ENCODE results near the gene PTN.

DNA sequence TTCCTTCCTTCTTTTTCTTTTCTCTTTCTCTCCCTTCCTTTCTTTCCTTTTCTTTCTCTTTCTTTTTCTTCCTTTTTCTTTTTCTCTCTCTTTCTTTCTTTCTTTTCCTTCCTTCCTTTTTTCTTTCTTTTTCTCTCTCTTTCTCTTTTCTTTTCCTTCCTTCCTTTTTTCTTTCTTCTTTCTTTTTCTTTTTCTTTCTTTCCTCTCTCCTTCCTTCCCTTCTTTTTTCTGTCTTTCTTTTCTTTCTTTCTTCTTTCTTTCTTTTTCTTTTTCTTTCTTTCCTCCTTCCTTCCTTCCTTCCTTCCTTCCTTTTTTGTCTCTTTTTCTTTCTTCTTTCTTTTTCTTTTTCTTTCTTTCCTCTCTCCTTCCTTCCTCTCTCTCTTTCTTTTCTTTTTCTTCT, 136.8 kb downstream of the PTN start:
- TF ChIP-seq, protein P1, sequence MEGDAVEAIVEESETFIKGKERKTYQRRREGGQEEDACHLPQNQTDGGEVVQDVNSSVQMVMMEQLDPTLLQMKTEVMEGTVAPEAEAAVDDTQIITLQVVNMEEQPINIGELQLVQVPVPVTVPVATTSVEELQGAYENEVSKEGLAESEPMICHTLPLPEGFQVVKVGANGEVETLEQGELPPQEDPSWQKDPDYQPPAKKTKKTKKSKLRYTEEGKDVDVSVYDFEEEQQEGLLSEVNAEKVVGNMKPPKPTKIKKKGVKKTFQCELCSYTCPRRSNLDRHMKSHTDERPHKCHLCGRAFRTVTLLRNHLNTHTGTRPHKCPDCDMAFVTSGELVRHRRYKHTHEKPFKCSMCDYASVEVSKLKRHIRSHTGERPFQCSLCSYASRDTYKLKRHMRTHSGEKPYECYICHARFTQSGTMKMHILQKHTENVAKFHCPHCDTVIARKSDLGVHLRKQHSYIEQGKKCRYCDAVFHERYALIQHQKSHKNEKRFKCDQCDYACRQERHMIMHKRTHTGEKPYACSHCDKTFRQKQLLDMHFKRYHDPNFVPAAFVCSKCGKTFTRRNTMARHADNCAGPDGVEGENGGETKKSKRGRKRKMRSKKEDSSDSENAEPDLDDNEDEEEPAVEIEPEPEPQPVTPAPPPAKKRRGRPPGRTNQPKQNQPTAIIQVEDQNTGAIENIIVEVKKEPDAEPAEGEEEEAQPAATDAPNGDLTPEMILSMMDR (IDR thresholded peaks at IDR 0.05): no peak
- no peak for TF ChIP-seq POLR2A (IDR thresholded peaks at IDR 0.05)

Data from adrenal gland (tissue), 5 donors.